Measurements from ENCODE around the gene SYCE3.
"Not testable (repeated sequence)": the region's sequence is repeated elsewhere in the genome, so short reads cannot be mapped to it uniquely, and the experiment has no call there.

Gene SYCE3

DNA sequence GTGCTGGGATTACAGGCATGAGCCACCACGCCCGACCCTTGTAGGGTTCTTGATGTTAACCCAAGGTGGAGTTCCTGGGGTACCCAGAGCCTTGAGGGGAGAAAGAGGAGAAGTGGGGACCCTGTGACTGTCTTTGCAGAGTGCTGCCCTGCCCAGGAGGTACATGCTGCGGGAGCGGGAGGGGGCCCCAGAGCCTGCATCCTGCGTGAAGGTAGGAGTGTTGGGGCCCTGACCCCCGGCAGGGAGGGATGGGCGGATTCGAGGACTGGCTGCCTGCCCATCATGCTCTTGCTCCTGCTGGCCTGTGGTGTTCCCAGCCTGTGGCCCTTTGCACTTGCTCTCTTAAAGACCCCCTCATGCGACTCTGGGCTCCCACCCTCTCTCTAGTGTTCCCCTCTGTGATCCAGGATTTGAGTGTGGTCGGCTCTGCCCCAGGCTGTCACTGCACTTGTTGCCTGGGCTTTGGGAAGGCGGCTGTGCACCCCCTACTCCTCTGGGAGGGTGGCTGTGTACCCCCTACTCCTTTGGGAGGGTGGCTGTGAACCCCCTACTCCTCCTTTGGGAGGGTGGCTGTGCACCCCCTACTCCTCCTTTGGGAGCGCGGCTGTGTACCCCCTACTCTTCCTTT, 41.8 kb downstream of the SYCE3 start:
- Histone ChIP-seq H3K4me3 (ENCODE audit: low read length, poor library complexity, severe bottlenecking) (no peak overlapping the region), H3K27me3 (ENCODE audit: insufficient read depth, low read length, poor library complexity, severe bottlenecking) (no peaks in the 10 kb centered on the region), H3K36me3 (ENCODE audit: insufficient read depth, low read length) (peaks cover 61% of the 10 kb centered on the region; the same call in 1 of the 2 replicates), H2AFZ (ENCODE audit: low read length) (no peak overlapping the region), H3K4me2 (ENCODE audit: low read depth, low read length, poor library complexity, severe bottlenecking) (no peak overlapping the region), H3K9ac (ENCODE audit: low read depth, low read length, poor library complexity, severe bottlenecking) (no peak overlapping the region), H3K4me1 (ENCODE audit: insufficient read depth, low read length, poor library complexity, severe bottlenecking) (peaks cover 4% of the 10 kb centered on the region), H3K9me3 (ENCODE audit: insufficient read depth, low read depth, low read length) (no peaks in the 10 kb centered on the region), H4K20me1 (ENCODE audit: insufficient read depth, low read length, poor library complexity, severe bottlenecking) (peaks cover 7% of the 10 kb centered on the region), H3K79me2 (ENCODE audit: insufficient read depth, low read length) (peaks cover 30% of the 10 kb centered on the region; the same call in 1 of the 2 replicates), H3K9me2 (replicated peaks; ENCODE audit: low read depth, low read length) (no peaks in the 10 kb centered on the region), H3F3A (ENCODE audit: low read depth) (peaks cover 4% of the 10 kb centered on the region; the same call in 1 of the 2 replicates)
- TF ChIP-seq, protein P1, sequence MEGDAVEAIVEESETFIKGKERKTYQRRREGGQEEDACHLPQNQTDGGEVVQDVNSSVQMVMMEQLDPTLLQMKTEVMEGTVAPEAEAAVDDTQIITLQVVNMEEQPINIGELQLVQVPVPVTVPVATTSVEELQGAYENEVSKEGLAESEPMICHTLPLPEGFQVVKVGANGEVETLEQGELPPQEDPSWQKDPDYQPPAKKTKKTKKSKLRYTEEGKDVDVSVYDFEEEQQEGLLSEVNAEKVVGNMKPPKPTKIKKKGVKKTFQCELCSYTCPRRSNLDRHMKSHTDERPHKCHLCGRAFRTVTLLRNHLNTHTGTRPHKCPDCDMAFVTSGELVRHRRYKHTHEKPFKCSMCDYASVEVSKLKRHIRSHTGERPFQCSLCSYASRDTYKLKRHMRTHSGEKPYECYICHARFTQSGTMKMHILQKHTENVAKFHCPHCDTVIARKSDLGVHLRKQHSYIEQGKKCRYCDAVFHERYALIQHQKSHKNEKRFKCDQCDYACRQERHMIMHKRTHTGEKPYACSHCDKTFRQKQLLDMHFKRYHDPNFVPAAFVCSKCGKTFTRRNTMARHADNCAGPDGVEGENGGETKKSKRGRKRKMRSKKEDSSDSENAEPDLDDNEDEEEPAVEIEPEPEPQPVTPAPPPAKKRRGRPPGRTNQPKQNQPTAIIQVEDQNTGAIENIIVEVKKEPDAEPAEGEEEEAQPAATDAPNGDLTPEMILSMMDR (conservative IDR thresholded peaks at IDR 0.05; ENCODE audit: low read length), result no peak
- TF ChIP-seq EZH2phosphoT487 (IDR thresholded peaks at IDR 0.05; ENCODE audit: borderline replicate concordance), result no peak

DNA sequence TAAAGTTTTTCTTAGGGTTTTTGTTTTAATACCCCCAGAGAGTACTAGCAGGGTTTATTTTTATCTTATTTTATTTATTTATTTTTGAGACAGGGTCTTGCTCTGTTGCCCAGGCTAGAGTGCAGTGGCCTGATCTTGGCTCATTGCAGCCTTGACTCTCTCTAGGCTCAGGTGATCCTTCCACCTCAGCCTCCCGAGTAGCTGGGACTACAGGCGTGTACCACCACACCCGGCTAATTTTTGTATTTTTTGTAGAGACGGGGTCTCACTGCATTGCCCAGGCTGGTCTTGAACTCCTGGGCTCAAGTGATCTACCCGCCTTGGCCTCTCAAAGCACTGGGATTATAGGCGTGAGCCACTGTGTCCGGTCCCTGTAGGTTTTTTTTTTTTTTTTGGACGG, 42.5 kb downstream of the SYCE3 start:
- H3K9me2 ChIP-seq (replicated peaks; ENCODE audit: low read depth, low read length), result not testable (repeated sequence)
- Histone ChIP-seq H4K20me1 (ENCODE audit: insufficient read depth, low read length, poor library complexity, severe bottlenecking) (peaks cover 11% of the 10 kb centered on the region), H3K79me2 (ENCODE audit: insufficient read depth, low read length) (peaks cover 35% of the 10 kb centered on the region; the same call in 1 of the 2 replicates)

DNA sequence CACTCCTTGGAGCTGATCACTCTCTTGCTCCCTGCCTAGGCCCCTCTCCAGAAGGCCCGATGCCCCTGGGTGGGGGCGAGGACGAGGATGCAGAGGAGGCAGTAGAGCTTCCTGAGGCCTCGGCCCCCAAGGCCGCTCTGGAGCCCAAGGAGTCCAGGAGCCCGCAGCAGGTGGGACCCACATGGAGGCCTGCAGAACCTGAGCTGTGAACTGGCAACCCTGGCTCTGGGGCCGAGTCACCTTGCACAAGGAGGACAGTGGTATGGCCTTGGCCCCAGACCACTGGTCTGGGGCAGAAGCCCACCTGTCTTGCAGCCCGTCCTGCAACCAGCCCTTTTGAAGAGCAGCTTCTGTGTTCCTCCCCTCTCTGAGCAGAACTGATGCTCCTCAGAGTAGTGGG, 43.6 kb downstream of the SYCE3 start:
- H3K36me3 ChIP-seq (ENCODE audit: insufficient read depth, low read length), result peaks cover 60% of the 10 kb centered on the region; the same call in 1 of the 2 replicates
- TF ChIP-seq, protein P1 (conservative IDR thresholded peaks at IDR 0.05; ENCODE audit: low read length), result no peak
- no peak for TF ChIP-seq EZH2phosphoT487 (IDR thresholded peaks at IDR 0.05; ENCODE audit: borderline replicate concordance)
- H3K9me2 ChIP-seq (replicated peaks; ENCODE audit: low read depth, low read length), result no peaks in the 10 kb centered on the region
- H3K27me3 ChIP-seq (ENCODE audit: insufficient read depth, low read length, poor library complexity, severe bottlenecking), result no peaks in the 10 kb centered on the region
- no peak overlapping the region for H3K4me3 ChIP-seq (ENCODE audit: low read length, poor library complexity, severe bottlenecking)
- H2AFZ ChIP-seq (ENCODE audit: low read length), result no peak overlapping the region
- H3K4me1 ChIP-seq (ENCODE audit: insufficient read depth, low read length, poor library complexity, severe bottlenecking), result peaks cover 8% of the 10 kb centered on the region
- H3K9ac ChIP-seq (ENCODE audit: low read depth, low read length, poor library complexity, severe bottlenecking), result no peak overlapping the region
- no peak overlapping the region for H3K4me2 ChIP-seq (ENCODE audit: low read depth, low read length, poor library complexity, severe bottlenecking)
- H3K9me3 ChIP-seq (ENCODE audit: insufficient read depth, low read depth, low read length), result no peaks in the 10 kb centered on the region
- H4K20me1 ChIP-seq (ENCODE audit: insufficient read depth, low read length, poor library complexity, severe bottlenecking), result peaks cover 11% of the 10 kb centered on the region
- H3K79me2 ChIP-seq (ENCODE audit: insufficient read depth, low read length), result peaks cover 35% of the 10 kb centered on the region
- H3F3A ChIP-seq (ENCODE audit: low read depth), result no peaks in the 10 kb centered on the region

More for the DNA sequence above, 42.5 kb downstream of the SYCE3 start:
- H3K27me3 ChIP-seq (ENCODE audit: insufficient read depth, low read length, poor library complexity, severe bottlenecking); H3K9me3 ChIP-seq (ENCODE audit: insufficient read depth, low read depth, low read length); H2AFZ ChIP-seq (ENCODE audit: low read length); H3K4me1 ChIP-seq (ENCODE audit: insufficient read depth, low read length, poor library complexity, severe bottlenecking); H3K4me2 ChIP-seq (ENCODE audit: low read depth, low read length, poor library complexity, severe bottlenecking); H3F3A ChIP-seq (ENCODE audit: low read depth); H3K9ac ChIP-seq (ENCODE audit: low read depth, low read length, poor library complexity, severe bottlenecking); H3K4me3 ChIP-seq (ENCODE audit: low read length, poor library complexity, severe bottlenecking): not testable (repeated sequence)
- H3K36me3 ChIP-seq (ENCODE audit: insufficient read depth, low read length), result peaks cover 61% of the 10 kb centered on the region; the same call in 1 of the 2 replicates

DNA sequence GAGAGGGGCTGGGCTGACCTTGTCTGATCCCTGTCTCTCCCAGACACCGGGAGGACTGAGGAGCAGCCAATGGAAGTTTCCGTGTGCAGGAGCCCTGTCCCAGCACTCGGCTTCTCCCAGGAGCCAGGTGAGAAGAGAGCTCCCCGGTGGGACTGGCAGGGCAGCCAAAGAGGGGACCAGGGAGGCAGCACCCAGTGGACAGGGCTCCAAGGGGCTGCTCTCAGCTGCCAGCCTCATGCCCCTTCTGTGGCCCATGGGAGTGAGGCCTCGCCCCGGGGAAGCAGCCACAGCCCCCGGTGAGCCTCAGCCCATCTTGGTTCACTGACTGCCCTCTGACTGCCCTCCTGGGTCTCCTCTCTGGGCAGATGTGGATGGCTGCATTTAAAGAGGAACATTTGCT, 44.1 kb downstream of the SYCE3 start:
- Histone ChIP-seq H3K9ac (ENCODE audit: low read depth, low read length, poor library complexity, severe bottlenecking) (no peak overlapping the region), H3K9me2 (replicated peaks; ENCODE audit: low read depth, low read length) (no peaks in the 10 kb centered on the region), H4K20me1 (ENCODE audit: insufficient read depth, low read length, poor library complexity, severe bottlenecking) (peaks cover 11% of the 10 kb centered on the region), H3K4me1 (ENCODE audit: insufficient read depth, low read length, poor library complexity, severe bottlenecking) (peaks cover 8% of the 10 kb centered on the region), H3K9me3 (ENCODE audit: insufficient read depth, low read depth, low read length) (no peaks in the 10 kb centered on the region), H3K4me2 (ENCODE audit: low read depth, low read length, poor library complexity, severe bottlenecking) (no peak overlapping the region), H3K27me3 (ENCODE audit: insufficient read depth, low read length, poor library complexity, severe bottlenecking) (no peaks in the 10 kb centered on the region), H3K79me2 (ENCODE audit: insufficient read depth, low read length) (peaks cover 35% of the 10 kb centered on the region), H3F3A (ENCODE audit: low read depth) (no peaks in the 10 kb centered on the region), H3K4me3 (ENCODE audit: low read length, poor library complexity, severe bottlenecking) (no peak overlapping the region), H2AFZ (ENCODE audit: low read length) (no peak overlapping the region), H3K36me3 (ENCODE audit: insufficient read depth, low read length) (peaks cover 55% of the 10 kb centered on the region; the same call in 1 of the 2 replicates)
- TF ChIP-seq, protein P1 (conservative IDR thresholded peaks at IDR 0.05; ENCODE audit: low read length), result no peak
- TF ChIP-seq EZH2phosphoT487 (IDR thresholded peaks at IDR 0.05; ENCODE audit: borderline replicate concordance), result no peak

Data from Loucy (cell line).